ENCODE results near the gene VCX2.

- TF ChIP-seq CTCF (conservative IDR thresholded peaks at IDR 0.05 in 1 of 2, IDR thresholded peaks at IDR 0.05 in 1 of 2; ENCODE audit: low read depth in 1 of 2, low read length in 2 of 2) (no peak), EZH2 (IDR thresholded peaks at IDR 0.05; ENCODE audit: low read length, missing control alignments) (no peak)
These were observed 19.3 kb upstream of the VCX2 start for GRCh38 chrX:8190341-8190830.
